GM12878 (cell line): ENCODE measurements around the gene ALG8.

ENCODE experiments used
- CHD4 ChIP-seq: fragments of 200-600 bp; sonication (generic); IDR thresholded peaks from 2 replicates; pipeline ENCODE4 v1.6.1; 2016; ENCODE audit warnings: mild to moderate bottlenecking
- CTCF ChIP-seq, 3 experiments: IDR thresholded peaks in 2 of 3; conservative IDR thresholded peaks in 1 of 3; 2 replicates each; pipeline ENCODE4 v1.5.1; 2011; ENCODE audit warnings: low read depth in 3 of 3, low read length in 3 of 3, mild to moderate bottlenecking in 3 of 3, control low read depth in 2 of 3, moderate library complexity in 2 of 3, inconsistent platforms in 1 of 3, mixed read lengths in 1 of 3; ENCODE audit not compliant: control insufficient read depth in 2 of 3, insufficient read depth in 1 of 3; ENCODE audit errors: extremely low read depth in 1 of 3
- EZH2 ChIP-seq: IDR thresholded peaks from 2 replicates; pipeline ENCODE4 v1.6.1; 2012; ENCODE audit warnings: low read depth, mild to moderate bottlenecking, control low read depth, inconsistent platforms, low read length, borderline replicate concordance; ENCODE audit not compliant: control insufficient read depth
- NFIC ChIP-seq: IDR thresholded peaks from 2 replicates; pipeline ENCODE4 v1.6.1; 2012; ENCODE audit warnings: low read depth, mild to moderate bottlenecking, inconsistent platforms, low read length, moderate library complexity
- NR2C2 ChIP-seq: IDR thresholded peaks from 2 replicates; pipeline ENCODE4 v1.6.1; 2011; ENCODE audit warnings: borderline replicate concordance, low read depth; ENCODE audit not compliant: control insufficient read depth, insufficient read length
- POLR2A ChIP-seq: IDR thresholded peaks from 2 replicates; pipeline ENCODE4 v1.6.1; 2011; ENCODE audit warnings: low read depth, mild to moderate bottlenecking, low read length
- SPI1 ChIP-seq: IDR thresholded peaks from 2 replicates; pipeline ENCODE4 v1.6.1; 2011; ENCODE audit warnings: low read depth, mild to moderate bottlenecking, low read length, moderate library complexity, borderline replicate concordance; ENCODE audit not compliant: insufficient read depth
- SREBF2 ChIP-seq: IDR thresholded peaks from 2 replicates; pipeline ENCODE4 v1.6.1; 2012; ENCODE audit warnings: mild to moderate bottlenecking, low read length
- ZBTB11 ChIP-seq: fragments of 450-650 bp; formaldehyde crosslinking; IDR thresholded peaks from 2 replicates; pipeline ENCODE4 v1.5.0; 2022; ENCODE audit warnings: mild to moderate bottlenecking, missing genetic modification characterization
- ZNF274 ChIP-seq: IDR thresholded peaks from one replicate; pipeline ENCODE4 v1.8.0; 2011; ENCODE audit not compliant: insufficient read length, insufficient read depth

GRCh38 chr11:78170413-78170812, 31.0 kb upstream of the ALG8 start:
- TF ChIP-seq CTCF (IDR thresholded peaks at IDR 0.05 in 2 of 3, conservative IDR thresholded peaks at IDR 0.05 in 1 of 3; ENCODE audit: control insufficient read depth in 2 of 3, extremely low read depth in 1 of 3, insufficient read depth in 1 of 3, low read depth in 3 of 3, low read length in 3 of 3) (no peak), ZBTB11 (no peak), EZH2 (no peak), NR2C2 (no peak), NFIC (no peak), CHD4 (no peak), SPI1 (no peak), POLR2A (no peak), ZNF274 (no peak), SREBF2 (no peak)
